HG03442 (cell line): ENCODE measurements around the gene B3GAT1.

ENCODE experiments used
- ATAC-seq: cut with Tn5 transposase; IDR thresholded peaks from one replicate; pipeline ENCODE4 v1.9.1; 2021; ENCODE audit warnings: mild to moderate bottlenecking, moderate library complexity; ENCODE audit not compliant: unreplicated experiment

Gene B3GAT1

DNA sequence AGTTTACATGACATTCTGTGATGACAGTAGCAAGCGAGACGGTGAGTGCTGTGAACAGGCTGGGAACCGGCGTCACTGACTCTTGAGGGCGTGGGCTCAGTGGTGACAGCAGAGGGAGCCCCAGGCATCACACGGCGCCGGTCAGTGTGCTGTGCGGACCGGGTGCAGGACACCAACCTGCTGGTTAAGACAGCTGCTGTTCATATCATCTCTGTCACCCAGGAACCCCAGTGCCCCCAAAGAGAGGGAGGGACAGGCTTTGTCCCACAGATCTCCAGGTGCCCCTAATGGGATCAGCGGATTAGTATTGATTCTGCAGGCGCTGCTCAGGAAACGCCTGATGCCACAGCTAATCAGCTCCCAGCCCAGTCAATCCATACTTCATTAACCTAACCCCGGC, 18.4 kb downstream of the B3GAT1 start:
- no peak for ATAC-seq

DNA sequence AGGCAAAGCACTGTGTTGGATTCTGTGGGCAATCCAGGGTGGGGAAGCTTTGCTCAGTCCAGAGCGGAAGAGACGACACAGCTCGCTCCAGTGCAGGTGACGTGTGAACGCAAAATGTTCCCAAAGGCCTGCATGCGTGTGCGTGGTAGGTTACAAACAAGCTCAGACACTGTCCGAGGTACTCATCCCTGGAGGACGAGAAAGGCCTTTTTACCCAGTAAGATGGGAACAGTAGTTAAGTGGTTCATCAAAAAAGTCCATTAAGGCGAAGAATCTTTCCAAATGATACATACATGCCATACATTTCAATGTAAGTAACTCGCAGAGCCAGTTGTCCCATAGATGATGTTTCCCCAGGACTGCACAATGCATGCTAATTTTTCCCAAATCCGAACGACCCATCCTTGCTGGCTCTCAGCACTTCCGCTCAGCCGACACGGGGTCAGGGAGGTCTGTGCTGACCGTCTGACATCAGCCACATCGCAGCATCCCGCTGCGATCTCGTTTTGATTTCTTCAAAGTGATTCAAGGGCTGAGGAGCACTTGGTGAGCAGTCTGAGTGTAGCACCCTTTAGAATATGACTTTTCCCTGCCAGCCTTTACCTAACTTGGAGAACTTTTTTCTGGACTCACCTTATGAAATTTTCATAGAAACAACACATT, 19.0 kb downstream of the B3GAT1 start:
- no peak for ATAC-seq

DNA sequence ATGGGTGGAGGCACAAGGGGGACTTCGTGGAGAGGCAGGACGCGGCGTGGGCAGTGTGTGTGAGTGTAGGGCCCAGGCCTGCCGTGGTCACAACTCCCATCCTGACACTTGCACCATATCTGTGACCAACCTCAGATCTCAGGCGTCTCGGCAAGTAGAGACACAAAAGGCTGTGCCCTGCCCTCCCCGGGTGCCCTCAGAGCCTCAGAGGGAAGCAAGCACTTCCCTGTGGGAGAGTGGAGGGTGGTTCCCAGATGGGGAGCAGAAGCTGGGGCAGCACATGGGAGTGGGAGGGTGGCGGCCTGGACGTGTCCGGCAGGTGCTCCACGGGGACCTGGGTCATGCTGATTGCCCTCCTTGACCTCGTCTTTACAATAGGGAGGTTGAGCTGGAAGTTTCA, 20.4 kb downstream of the B3GAT1 start:
- ATAC-seq = no peak

- no peak for ATAC-seq
These were observed 21.1 kb downstream of the B3GAT1 start for GRCh38 chr11:134390706-134391569.

DNA sequence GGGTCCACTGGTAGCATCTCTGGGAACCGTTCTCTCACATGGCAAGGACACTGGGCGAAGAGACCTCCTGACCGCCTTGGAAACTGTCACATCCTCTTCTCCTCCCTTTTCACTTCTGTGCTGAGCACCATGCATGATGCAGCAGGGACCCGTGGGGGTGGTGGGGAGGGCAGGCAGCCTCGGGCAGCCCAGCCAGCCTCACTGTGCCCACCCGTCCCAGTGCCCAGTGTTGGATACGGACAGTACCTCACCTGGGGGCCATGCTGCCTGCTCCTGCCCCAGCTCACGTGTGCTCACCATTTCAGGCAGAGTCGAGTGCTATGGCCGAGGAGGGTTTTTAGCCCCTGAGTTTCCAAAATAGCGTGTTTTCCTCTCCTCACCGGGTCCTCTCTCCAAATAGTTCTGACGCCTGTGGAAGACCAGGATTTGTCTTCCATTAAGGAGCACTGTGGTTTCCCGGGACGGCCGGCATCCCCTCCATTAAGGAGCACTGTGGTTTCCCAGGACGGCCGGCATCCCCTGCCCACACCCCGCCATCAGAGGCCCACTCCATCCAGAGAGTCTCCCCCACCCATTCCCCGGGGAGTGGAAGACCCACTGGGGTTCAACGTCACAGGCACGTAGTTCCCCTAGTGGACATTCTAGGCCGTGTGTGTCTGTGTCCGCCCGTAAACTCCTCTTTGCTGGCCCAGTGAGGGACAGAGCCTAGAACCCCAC, 22.4 kb downstream of the B3GAT1 start:
- ATAC-seq = no peak

DNA sequence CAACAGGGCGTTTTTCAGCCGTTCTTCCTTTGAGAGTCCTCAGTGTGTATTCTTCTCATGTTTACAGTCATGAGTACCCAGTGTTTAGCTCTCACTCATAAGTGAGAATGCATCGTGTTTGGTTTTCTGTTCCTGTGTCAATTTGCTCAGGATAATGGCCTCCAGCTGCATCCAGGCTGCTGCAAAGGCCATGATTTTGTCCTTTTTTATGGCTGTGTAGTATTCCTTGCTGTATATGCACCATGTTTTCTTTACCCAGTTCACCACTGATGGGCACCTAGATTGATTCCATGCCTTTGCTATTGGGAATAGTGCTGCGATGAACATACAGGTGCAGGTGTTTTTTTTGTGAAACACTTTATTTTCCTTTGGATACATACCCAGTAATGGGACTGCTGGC, 23.5 kb downstream of the B3GAT1 start:
- ATAC-seq = no peak

GRCh38 chr11:134387501-134387900, 24.5 kb downstream of the B3GAT1 start:
- no peak for ATAC-seq

DNA sequence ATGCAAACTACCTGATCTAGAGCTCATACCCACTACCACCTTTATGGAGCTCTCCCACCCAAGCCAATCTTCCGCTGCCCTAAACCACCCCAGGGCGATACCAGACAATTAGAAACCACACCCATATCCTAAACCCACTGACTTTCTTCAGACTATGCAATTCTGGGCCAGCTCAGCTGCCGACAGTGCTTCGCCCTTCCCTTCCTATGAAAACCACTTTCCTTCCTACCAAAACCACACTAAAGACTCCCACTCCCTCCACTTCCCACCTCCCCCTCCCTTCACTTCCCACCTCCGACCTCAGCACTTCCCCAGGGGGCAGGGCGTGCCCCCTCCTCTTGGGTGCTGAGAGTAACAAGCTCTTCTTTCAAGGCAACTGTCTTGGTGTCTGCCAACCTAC, 25.1 kb downstream of the B3GAT1 start:
- no peak for ATAC-seq

GRCh38 chr11:134385774-134386565, 26.1 kb downstream of the B3GAT1 start:
- ATAC-seq = no peak

DNA sequence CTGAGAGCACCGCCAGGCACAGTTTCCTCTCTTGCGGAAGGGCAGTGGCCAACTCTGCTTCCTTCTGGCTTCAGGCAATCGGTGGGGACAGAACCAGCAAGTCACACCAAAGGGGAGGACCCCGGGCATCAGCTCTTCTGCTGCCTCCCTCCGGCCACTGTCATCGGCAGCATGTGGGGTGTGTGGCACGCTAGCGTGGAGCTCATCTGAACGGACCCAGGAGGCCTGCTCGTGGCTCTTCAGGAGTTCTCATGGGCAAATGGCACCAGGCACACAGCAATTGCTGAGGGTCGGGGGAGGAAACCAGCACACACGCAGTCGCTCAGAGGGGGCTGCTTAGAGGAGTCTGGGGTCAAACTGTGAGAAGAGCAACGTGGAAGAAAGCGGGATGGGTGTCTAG, 26.9 kb downstream of the B3GAT1 start:
- no peak for ATAC-seq

GRCh38 chr11:134384406-134384805, 27.6 kb downstream of the B3GAT1 start:
- no peak for ATAC-seq

GRCh38 chr11:134383576-134384221, 28.3 kb downstream of the B3GAT1 start:
- ATAC-seq = no peak

GRCh38 chr11:134382830-134383229, 29.2 kb downstream of the B3GAT1 start:
- ATAC-seq = no peak

- no peak for ATAC-seq
These were observed 29.8 kb downstream of the B3GAT1 start for GRCh38 chr11:134382257-134382656.

GRCh38 chr11:134380785-134381184, 31.3 kb downstream of the B3GAT1 start:
- no peak for ATAC-seq

DNA sequence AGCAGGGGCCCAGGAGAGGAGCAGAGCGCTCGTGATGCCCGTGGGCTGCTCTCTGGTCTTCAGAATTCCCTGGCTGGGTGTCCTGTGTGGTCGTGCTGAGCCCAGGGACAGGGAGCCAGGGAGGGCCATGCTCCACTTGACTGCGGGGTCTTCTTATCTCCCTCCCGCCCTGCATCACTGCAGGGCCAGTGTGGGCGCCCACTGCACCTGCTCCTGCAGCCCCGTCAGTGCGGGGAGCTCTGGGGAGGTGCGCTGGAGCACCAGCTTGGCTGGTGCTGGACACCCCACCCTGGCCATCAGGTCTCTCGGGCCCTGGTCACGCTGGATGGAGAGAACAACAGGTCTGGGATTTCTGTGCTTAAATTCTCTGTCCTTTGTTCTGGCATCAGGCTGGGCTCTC, 31.8 kb downstream of the B3GAT1 start:
- ATAC-seq = no peak

GRCh38 chr11:134379241-134379640, 32.8 kb downstream of the B3GAT1 start:
- ATAC-seq = no peak

GRCh38 chr11:134377876-134378275, 34.2 kb downstream of the B3GAT1 start:
- ATAC-seq = no peak

DNA sequence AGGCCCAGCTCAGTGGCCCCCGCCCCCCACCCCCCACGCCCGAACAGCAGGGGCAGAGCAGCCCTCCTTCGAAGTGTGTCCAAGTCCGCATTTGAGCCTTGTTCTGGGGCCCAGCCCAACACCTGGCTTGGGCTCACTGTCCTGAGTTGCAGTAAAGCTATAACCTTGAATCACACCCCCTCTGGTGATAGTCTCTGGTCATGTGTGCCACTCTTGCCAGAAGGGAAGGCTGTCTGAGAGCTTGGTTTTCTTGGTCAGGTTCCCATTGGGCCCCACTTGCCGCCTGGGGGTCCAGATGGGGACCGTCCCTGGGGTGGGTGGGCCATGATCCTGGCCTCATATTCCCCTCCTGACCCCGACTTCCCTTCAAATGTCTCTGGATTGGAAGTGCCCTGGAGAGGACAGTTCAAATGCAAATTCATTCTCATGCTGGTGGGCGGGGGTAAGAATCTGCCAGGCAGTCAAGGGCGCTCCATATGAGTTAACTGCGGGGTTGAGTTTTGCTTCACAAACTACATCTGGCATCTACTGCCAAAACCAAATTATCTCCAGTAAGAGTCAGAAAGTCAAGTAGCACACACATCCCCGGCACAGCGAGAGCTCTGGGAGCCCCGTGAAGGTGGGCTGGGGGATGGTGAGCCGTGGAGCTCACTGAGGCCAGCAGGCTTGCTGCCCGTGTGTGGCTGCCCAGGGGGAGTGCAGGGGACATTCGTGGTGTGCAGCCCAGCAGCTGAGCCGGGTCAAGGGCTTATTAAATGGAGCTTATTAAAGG, 35.7 kb downstream of the B3GAT1 start:
- ATAC-seq = no peak
